Tibial artery (tissue), 4 donors: ENCODE results near the gene PDSS2.

Experiments used
- DNase-seq, 2 donors: peaks; one replicate each; pipeline ENCODE4 v3.0.0-alpha.2; 2019
- H3K27ac ChIP-seq, 2 donors: fragments of 200-600 bp; sonication (generic) in 1 of 2; 1 replicate in 1 of 2; 2 replicates in 1 of 2; pipeline ENCODE4 v1.5.1; 2018 to 2019; ENCODE audit warnings: mild to moderate bottlenecking in 1 of 2
- H3K27me3 ChIP-seq, 2 donors: fragments of 200-600 bp; sonication (generic) in 1 of 2; one replicate each; pipeline versions ENCODE4 v1.5.1 to v1.6.0; 2016 to 2019
- H3K36me3 ChIP-seq, 3 donors: fragments of 200-600 bp; sonication (generic) in 2 of 3; one replicate each; pipeline ENCODE4 v1.5.1; 2016 to 2019; ENCODE audit warnings: mild to moderate bottlenecking in 2 of 3
- H3K4me1 ChIP-seq, 4 donors: fragments of 200-600 bp; sonication (generic) in 2 of 4; 1 replicate in 3 of 4; 2 replicates in 1 of 4; pipeline ENCODE4 v1.5.1; 2016 to 2019
- H3K4me3 ChIP-seq, 2 donors: fragments of 200-600 bp; sonication (generic) in 1 of 2; 1 replicate in 1 of 2; 2 replicates in 1 of 2; pipeline ENCODE4 v1.5.1; 2018 to 2019; ENCODE audit warnings: mild to moderate bottlenecking in 2 of 2
- H3K9me3 ChIP-seq, 3 donors: fragments of 200-600 bp; sonication (generic) in 1 of 3; one replicate each; pipeline ENCODE4 v1.5.1; 2016 to 2019
- intact Hi-C: fragments of 100-400 bp; cut with DNase I; formaldehyde crosslinking; loops from one replicate; pipeline ENCODE4 v1.15.0; 2023; ENCODE audit warnings: low total_unique reads
- TF ChIP-seq, protein P1 (sequence below), 2 experiments: fragments of 200-600 bp in 1 of 2; fragments of 450-650 bp in 1 of 2; IDR thresholded peaks; one replicate each; pipeline ENCODE4 v1.5.1; 2017 to 2019; ENCODE audit warnings: antibody characterized with exemption in 2 of 2, mild to moderate bottlenecking in 1 of 2, moderate library complexity in 1 of 2

The PDSS2 gene

GRCh38 chr6:107271208-107271790, 188.1 kb downstream of the PDSS2 start:
- H3K4me1 ChIP-seq: no peaks in the 10 kb centered on the region
- peaks cover 0 to 5% (median 0%) of the 10 kb centered on the region in 3 donors for H3K36me3 ChIP-seq
- H3K9me3 ChIP-seq: no peaks in the 10 kb centered on the region
- no peak overlapping the region for H3K27ac ChIP-seq
- no peaks in the 10 kb centered on the region for H3K27me3 ChIP-seq
- intact Hi-C loops: no loop called here
- H3K4me3 ChIP-seq: no peak overlapping the region
- TF ChIP-seq, protein P1, sequence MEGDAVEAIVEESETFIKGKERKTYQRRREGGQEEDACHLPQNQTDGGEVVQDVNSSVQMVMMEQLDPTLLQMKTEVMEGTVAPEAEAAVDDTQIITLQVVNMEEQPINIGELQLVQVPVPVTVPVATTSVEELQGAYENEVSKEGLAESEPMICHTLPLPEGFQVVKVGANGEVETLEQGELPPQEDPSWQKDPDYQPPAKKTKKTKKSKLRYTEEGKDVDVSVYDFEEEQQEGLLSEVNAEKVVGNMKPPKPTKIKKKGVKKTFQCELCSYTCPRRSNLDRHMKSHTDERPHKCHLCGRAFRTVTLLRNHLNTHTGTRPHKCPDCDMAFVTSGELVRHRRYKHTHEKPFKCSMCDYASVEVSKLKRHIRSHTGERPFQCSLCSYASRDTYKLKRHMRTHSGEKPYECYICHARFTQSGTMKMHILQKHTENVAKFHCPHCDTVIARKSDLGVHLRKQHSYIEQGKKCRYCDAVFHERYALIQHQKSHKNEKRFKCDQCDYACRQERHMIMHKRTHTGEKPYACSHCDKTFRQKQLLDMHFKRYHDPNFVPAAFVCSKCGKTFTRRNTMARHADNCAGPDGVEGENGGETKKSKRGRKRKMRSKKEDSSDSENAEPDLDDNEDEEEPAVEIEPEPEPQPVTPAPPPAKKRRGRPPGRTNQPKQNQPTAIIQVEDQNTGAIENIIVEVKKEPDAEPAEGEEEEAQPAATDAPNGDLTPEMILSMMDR (IDR thresholded peaks at IDR 0.05): no peak
- no peak for DNase-seq

DNA sequence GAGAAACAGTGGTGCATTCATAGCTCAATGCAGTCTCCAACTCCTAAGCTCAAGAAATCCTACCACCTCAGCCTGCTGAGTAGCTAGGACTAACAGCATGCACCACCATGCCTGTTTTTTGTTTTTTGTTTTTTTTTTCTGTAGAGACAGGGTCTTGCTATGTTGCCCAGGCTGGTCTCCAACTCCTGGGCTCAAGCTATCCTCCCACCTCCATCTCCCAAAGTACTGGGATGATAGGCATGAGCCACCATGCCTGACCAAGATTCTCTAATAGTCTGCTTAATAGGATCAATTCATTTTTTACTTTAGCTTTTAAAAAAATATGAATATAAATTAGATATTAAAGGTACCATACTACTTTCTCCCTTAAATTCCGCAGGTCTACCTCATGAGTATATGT, 191.7 kb downstream of the PDSS2 start:
- Histone ChIP-seq H3K4me3 (no peak overlapping the region), H3K9me3 (no peaks in the 10 kb centered on the region), H3K4me1 (no peaks in the 10 kb centered on the region), H3K27ac (no peak overlapping the region), H3K36me3 (peaks cover 0 to 3% (median 0%) of the 10 kb centered on the region in 3 donors), H3K27me3 (no peaks in the 10 kb centered on the region)
- no peak for DNase-seq
- intact Hi-C loops: no loop called here
- TF ChIP-seq, protein P1 (IDR thresholded peaks at IDR 0.05): no peak

GRCh38 chr6:107267006-107267405, 192.4 kb downstream of the PDSS2 start:
- Histone ChIP-seq H3K36me3 (no peaks in the 10 kb centered on the region), H3K27ac (no peak overlapping the region), H3K4me3 (no peak overlapping the region), H3K27me3 (no peaks in the 10 kb centered on the region), H3K9me3 (no peaks in the 10 kb centered on the region), H3K4me1 (no peaks in the 10 kb centered on the region)
- TF ChIP-seq, protein P1 (IDR thresholded peaks at IDR 0.05): no peak
- DNase-seq: no peak
- intact Hi-C loops: no loop called here

GRCh38 chr6:107266563-107266962, 192.8 kb downstream of the PDSS2 start:
- Histone ChIP-seq H3K9me3 (no peaks in the 10 kb centered on the region), H3K36me3 (no peaks in the 10 kb centered on the region), H3K27me3 (no peaks in the 10 kb centered on the region), H3K4me3 (no peak overlapping the region), H3K27ac (no peak overlapping the region), H3K4me1 (no peaks in the 10 kb centered on the region)
- TF ChIP-seq, protein P1 (IDR thresholded peaks at IDR 0.05): no peak
- no peak for DNase-seq
- intact Hi-C loops: no loop called here

- intact Hi-C loops: no loop called here
These were observed 195.0 kb downstream of the PDSS2 start for GRCh38 chr6:107264357-107264840.

More at GRCh38 chr6:107264357-107264840, 195.0 kb downstream of the PDSS2 start:
- TF ChIP-seq, protein P1 (IDR thresholded peaks at IDR 0.05): no peak
- DNase-seq: no peak
- no peaks in the 10 kb centered on the region for H3K9me3 ChIP-seq
- H3K27ac ChIP-seq: no peak overlapping the region
- H3K36me3 ChIP-seq: no peaks in the 10 kb centered on the region
- no peaks in the 10 kb centered on the region for H3K27me3 ChIP-seq
- no peak overlapping the region for H3K4me3 ChIP-seq
- no peaks in the 10 kb centered on the region for H3K4me1 ChIP-seq
